ENCODE results near the gene GPR156. TPM values are rescaled to one million over a fixed set of nuclear protein-coding genes. Genes with fewer than 3 reads are reported as not detected.

The GPR156 gene
- total and polyA plus RNA-seq, 9 of the 15 experiments (the other 6 are each of a cell fraction or from before 2014, with no cell fraction given): 0.07 to 0.14 (median 0.12) TPM; not detected in 5

DNA sequence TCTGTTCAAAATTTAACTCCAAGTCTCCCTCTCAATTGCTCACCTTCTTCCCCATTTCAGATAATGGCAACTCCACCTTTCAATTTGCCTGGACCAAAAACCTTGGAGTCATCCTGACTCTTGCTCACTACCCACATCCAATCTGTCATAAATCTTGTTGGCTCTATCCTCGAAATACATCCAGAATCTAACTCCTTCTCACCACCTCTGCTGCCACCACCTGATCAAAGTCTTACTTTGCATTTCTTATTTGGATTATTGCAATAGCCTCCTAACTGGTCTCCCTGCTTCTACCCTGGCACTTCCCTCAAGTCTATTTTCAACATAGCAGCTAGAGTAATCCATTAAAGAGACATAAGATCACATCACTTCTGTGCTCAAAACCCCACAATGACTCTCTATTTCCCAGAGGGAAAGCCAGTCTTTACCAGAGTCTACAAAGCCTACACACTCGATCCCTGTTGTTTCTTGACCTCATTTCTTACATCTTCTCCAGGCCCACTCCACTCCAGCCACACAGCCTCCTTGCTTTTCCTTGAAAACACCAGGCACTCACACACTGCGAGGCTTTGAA lies 86.6 kb downstream of the GPR156 start (continued):
- TF ChIP-seq, protein P1, sequence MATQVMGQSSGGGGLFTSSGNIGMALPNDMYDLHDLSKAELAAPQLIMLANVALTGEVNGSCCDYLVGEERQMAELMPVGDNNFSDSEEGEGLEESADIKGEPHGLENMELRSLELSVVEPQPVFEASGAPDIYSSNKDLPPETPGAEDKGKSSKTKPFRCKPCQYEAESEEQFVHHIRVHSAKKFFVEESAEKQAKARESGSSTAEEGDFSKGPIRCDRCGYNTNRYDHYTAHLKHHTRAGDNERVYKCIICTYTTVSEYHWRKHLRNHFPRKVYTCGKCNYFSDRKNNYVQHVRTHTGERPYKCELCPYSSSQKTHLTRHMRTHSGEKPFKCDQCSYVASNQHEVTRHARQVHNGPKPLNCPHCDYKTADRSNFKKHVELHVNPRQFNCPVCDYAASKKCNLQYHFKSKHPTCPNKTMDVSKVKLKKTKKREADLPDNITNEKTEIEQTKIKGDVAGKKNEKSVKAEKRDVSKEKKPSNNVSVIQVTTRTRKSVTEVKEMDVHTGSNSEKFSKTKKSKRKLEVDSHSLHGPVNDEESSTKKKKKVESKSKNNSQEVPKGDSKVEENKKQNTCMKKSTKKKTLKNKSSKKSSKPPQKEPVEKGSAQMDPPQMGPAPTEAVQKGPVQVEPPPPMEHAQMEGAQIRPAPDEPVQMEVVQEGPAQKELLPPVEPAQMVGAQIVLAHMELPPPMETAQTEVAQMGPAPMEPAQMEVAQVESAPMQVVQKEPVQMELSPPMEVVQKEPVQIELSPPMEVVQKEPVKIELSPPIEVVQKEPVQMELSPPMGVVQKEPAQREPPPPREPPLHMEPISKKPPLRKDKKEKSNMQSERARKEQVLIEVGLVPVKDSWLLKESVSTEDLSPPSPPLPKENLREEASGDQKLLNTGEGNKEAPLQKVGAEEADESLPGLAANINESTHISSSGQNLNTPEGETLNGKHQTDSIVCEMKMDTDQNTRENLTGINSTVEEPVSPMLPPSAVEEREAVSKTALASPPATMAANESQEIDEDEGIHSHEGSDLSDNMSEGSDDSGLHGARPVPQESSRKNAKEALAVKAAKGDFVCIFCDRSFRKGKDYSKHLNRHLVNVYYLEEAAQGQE (IDR thresholded peaks at IDR 0.05; ENCODE audit: borderline replicate concordance): peak; percentile 19; the same call in 1 of the 2 replicates
- TF ChIP-seq, protein P1 (CRISPR knock-in tag; IDR thresholded peaks at IDR 0.05; ENCODE audit: low read depth): no peak

All from K562 (cell line).